ENCODE results near the gene IDUA.

Gene IDUA

DNA sequence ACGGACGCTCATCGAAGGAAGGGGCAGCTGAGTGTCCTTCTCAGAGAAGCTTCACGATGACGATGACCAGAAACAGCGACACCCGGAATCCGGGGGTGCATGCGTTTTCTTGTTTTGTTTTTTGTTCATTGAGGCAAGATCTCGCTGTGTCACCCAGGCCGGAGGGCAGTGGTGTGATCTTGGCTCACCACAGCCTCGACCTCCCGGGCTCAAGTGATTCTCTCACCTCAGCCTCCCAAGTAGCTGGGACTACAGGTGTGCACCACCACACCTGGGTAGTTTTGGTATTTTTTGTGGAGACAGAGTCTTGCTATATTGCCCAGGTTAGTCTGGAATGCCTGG, 33.3 kb upstream of the IDUA start:
- no peak for DNase-seq
- Histone ChIP-seq H3K79me2 (ENCODE audit: low read length) (no peaks in the 10 kb centered on the region), H3F3A (ENCODE audit: insufficient read depth, low read length) (no peaks in the 10 kb centered on the region), H3K4me3 (ENCODE audit: low read length) (no peak overlapping the region), H3K9ac (ENCODE audit: low read length) (no peak overlapping the region), H3K27ac (ENCODE audit: low read length) (no peak overlapping the region), H3K27me3 (replicated peaks; ENCODE audit: insufficient read depth, low read length) (no peaks in the 10 kb centered on the region), H3K36me3 (replicated peaks; ENCODE audit: insufficient read depth, low read length) (no peaks in the 10 kb centered on the region), H3K9me2 (replicated peaks; ENCODE audit: insufficient read depth, low read length) (no peaks in the 10 kb centered on the region), H3K9me3 (replicated peaks; ENCODE audit: insufficient read depth, low read length) (no peaks in the 10 kb centered on the region), H3K4me2 (ENCODE audit: low read depth, low read length) (no peak overlapping the region), H4K20me1 (ENCODE audit: insufficient read depth, low read length) (no peaks in the 10 kb centered on the region), H3K4me1 (ENCODE audit: low read length) (no peaks in the 10 kb centered on the region), H2AFZ (ENCODE audit: low read length) (no peak overlapping the region)
- TF ChIP-seq EZH2phosphoT487 (IDR thresholded peaks at IDR 0.05; ENCODE audit: low read length) (no peak), EZH2 (optimal IDR thresholded peaks at IDR 0.05; ENCODE audit: low read depth, low read length) (no peak)
- TF ChIP-seq, protein P1, sequence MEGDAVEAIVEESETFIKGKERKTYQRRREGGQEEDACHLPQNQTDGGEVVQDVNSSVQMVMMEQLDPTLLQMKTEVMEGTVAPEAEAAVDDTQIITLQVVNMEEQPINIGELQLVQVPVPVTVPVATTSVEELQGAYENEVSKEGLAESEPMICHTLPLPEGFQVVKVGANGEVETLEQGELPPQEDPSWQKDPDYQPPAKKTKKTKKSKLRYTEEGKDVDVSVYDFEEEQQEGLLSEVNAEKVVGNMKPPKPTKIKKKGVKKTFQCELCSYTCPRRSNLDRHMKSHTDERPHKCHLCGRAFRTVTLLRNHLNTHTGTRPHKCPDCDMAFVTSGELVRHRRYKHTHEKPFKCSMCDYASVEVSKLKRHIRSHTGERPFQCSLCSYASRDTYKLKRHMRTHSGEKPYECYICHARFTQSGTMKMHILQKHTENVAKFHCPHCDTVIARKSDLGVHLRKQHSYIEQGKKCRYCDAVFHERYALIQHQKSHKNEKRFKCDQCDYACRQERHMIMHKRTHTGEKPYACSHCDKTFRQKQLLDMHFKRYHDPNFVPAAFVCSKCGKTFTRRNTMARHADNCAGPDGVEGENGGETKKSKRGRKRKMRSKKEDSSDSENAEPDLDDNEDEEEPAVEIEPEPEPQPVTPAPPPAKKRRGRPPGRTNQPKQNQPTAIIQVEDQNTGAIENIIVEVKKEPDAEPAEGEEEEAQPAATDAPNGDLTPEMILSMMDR (IDR thresholded peaks at IDR 0.05; ENCODE audit: low read length): no peak

DNA sequence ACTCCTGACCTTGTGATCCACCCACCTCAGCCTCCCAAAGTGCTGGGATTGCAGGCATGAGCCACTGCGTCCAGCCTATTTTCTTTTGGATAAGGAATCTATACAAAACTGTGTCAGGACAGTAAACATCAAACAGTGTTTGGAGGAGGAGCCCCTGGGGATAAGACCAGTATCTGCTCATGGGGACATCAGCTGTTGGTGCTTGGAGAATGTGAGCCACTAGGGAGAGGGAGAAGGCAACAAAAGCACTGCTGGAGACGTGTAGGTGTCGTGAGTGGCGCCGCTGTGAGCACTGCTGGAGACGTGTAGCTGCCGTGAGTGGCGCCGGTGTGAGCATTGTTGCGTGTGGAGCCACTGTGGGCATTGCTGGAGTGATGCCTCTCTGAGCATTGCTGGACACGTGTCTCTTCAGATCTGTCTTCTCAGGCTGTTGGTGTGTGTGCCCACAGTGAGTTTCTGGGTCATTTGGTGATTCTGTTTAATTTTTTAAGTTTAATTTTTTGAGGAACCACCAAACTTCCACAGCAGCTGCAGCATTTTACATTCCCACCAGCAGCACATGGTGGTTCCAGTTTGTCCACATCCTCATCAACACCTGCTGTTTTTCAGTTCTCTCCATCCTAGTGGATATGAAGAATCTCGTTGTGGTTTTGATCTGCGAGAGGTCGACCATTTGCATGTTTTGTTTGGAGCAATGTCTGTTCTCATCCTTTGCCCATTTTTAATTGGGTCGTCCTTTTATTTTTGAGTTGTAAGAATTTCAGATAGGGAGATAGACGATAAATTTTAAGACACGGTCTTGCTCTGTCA, 32.4 kb upstream of the IDUA start:
- Histone ChIP-seq H3F3A (ENCODE audit: insufficient read depth, low read length) (no peaks in the 10 kb centered on the region), H3K36me3 (replicated peaks; ENCODE audit: insufficient read depth, low read length) (no peaks in the 10 kb centered on the region), H3K4me3 (ENCODE audit: low read length) (no peak overlapping the region), H3K4me1 (ENCODE audit: low read length) (no peaks in the 10 kb centered on the region), H3K9ac (ENCODE audit: low read length) (no peak overlapping the region), H3K9me2 (replicated peaks; ENCODE audit: insufficient read depth, low read length) (no peaks in the 10 kb centered on the region), H3K9me3 (replicated peaks; ENCODE audit: insufficient read depth, low read length) (no peaks in the 10 kb centered on the region), H3K27ac (ENCODE audit: low read length) (no peak overlapping the region), H3K79me2 (ENCODE audit: low read length) (no peaks in the 10 kb centered on the region), H3K4me2 (ENCODE audit: low read depth, low read length) (no peak overlapping the region), H3K27me3 (replicated peaks; ENCODE audit: insufficient read depth, low read length) (no peaks in the 10 kb centered on the region), H4K20me1 (ENCODE audit: insufficient read depth, low read length) (no peaks in the 10 kb centered on the region), H2AFZ (ENCODE audit: low read length) (no peak overlapping the region)
- DNase-seq: no peak
- TF ChIP-seq EZH2phosphoT487 (IDR thresholded peaks at IDR 0.05; ENCODE audit: low read length): no peak
- TF ChIP-seq, protein P1 (IDR thresholded peaks at IDR 0.05; ENCODE audit: low read length): no peak
- no peak for TF ChIP-seq EZH2 (optimal IDR thresholded peaks at IDR 0.05; ENCODE audit: low read depth, low read length)

DNA sequence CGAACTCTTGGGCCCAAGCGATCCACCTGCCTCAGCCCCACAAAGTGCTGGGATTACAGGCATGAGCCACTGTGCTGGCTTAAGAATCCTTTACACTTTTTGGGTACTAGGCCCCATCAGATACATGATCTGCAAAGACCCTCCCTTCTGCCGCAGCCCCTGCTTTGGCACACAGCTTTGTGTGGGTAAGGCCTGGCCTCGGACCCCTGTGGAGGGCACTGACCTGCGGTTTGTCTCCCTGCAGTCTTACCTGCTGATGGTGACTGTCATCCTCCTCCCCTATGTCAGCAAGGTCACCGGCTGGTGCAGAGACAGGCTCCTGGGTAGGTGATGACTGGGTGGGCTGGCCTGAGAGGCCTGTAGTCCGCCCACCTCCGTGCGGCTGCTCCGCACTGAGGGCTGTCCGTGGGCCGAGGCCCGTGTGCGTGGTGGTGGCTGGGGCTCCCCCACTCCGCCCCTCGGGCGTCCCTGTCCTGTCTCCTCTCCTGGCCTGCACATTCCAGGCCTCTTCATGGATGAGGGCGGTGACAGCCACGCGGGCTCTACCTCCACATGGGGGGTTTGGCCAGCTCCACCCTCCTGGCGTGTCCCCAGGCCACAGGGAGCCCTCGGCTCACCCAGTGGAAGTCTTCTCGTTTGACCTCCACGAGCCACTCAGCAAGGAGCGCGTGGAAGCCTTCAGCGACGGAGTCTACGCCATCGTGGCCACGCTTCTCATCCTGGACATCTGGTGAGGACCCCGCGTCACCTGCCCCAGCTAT, 31.5 kb upstream of the IDUA start:
- H4K20me1 ChIP-seq (ENCODE audit: insufficient read depth, low read length): no peaks in the 10 kb centered on the region
- no peaks in the 10 kb centered on the region for H3K9me2 ChIP-seq (replicated peaks; ENCODE audit: insufficient read depth, low read length)
- H3K79me2 ChIP-seq (ENCODE audit: low read length): no peaks in the 10 kb centered on the region
- no peak overlapping the region for H3K9ac ChIP-seq (ENCODE audit: low read length)
- H3K4me1 ChIP-seq (ENCODE audit: low read length): no peaks in the 10 kb centered on the region
- H3K4me2 ChIP-seq (ENCODE audit: low read depth, low read length): no peak overlapping the region
- no peak overlapping the region for H3K4me3 ChIP-seq (ENCODE audit: low read length)
- no peaks in the 10 kb centered on the region for H3K9me3 ChIP-seq (replicated peaks; ENCODE audit: insufficient read depth, low read length)
- H3F3A ChIP-seq (ENCODE audit: insufficient read depth, low read length): no peaks in the 10 kb centered on the region
- no peaks in the 10 kb centered on the region for H3K36me3 ChIP-seq (replicated peaks; ENCODE audit: insufficient read depth, low read length)
- H3K27ac ChIP-seq (ENCODE audit: low read length): no peak overlapping the region
- no peak overlapping the region for H2AFZ ChIP-seq (ENCODE audit: low read length)
- H3K27me3 ChIP-seq (replicated peaks; ENCODE audit: insufficient read depth, low read length): no peaks in the 10 kb centered on the region
- TF ChIP-seq EZH2 (optimal IDR thresholded peaks at IDR 0.05; ENCODE audit: low read depth, low read length) (no peak), EZH2phosphoT487 (IDR thresholded peaks at IDR 0.05; ENCODE audit: low read length) (no peak)
- TF ChIP-seq, protein P1 (IDR thresholded peaks at IDR 0.05; ENCODE audit: low read length): no peak
- no peak for DNase-seq
